ENCODE results near the gene SORCS2. TPM values are rescaled to one million over a fixed set of nuclear protein-coding genes. Genes with fewer than 3 reads are reported as not detected.

Gene SORCS2
- 1.1 TPM for polyA plus RNA-seq (2013, experiment 1 of 2)
- polyA plus RNA-seq (2013, experiment 2 of 2), result 1.9 TPM

DNA sequence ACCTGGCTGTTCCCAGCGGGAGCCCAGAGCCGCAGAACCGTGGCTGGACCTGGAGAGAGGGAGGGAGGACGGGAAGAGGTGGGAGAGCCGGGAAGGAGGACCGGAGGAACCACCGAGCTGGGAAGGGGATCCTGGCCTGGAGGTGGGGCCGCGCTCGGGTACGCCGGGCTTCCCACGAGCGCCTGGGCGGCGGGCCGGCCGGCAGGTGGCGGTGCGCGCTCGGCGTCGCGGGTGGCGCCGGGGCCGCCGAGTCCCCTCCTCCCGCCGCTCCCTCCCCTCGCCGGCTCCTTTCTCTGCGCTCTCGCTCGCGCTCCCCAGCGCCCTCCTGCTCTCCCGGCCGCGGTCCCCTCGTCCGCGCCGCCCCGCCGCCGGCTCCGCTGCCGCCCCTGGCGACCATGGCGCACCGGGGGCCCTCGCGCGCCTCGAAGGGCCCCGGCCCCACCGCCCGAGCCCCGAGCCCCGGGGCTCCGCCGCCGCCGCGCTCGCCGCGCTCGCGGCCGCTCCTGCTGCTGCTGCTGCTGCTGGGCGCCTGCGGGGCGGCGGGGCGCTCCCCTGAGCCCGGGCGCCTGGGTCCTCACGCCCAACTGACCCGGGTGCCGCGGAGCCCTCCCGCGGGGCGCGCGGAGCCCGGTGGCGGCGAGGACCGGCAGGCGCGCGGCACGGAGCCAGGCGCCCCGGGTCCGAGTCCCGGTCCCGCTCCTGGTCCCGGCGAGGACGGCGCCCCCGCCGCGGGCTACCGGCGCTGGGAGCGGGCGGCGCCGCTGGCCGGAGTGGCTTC lies at the start of gene SORCS2:
Gene SORCS2, plus strand, starts transcription at position 287 of the 778 bp plus-strand sequence.
- no peaks in the 10 kb centered on the region for H3K36me3 ChIP-seq (ENCODE audit: insufficient read depth, low read length)
- no peak within 1 kb of the TSS for H3K27ac ChIP-seq (ENCODE audit: low read depth, low read length)
- peaks cover 68% of the 10 kb centered on the region for H3K27me3 ChIP-seq (ENCODE audit: insufficient read depth, low read length)
- H3K4me1 ChIP-seq (ENCODE audit: insufficient read depth, low read length), result peaks cover 14% of the 10 kb centered on the region
- peak within 1 kb of the TSS; percentile 62 for H3K4me3 ChIP-seq (ENCODE audit: low read length)
- no peaks in the 10 kb centered on the region for H3K9me3 ChIP-seq (ENCODE audit: insufficient read depth, low read depth, low read length)
- WGBS, result under 1% methylated on average over 116 of the region's 116 CpGs
- H3K9ac ChIP-seq (ENCODE audit: low read depth, low read length), result 0 out of 2 replicates have a peak within 1 kb of the TSS, but pooled peaks have one; percentile 29

- Histone ChIP-seq H3K27me3 (ENCODE audit: insufficient read depth, low read length) (no peaks in the 10 kb centered on the region), H3K4me1 (ENCODE audit: insufficient read depth, low read length) (no peaks in the 10 kb centered on the region), H3K4me3 (ENCODE audit: low read length) (no peak overlapping the region), H3K9ac (ENCODE audit: low read depth, low read length) (no peak overlapping the region), H3K36me3 (ENCODE audit: insufficient read depth, low read length) (no peaks in the 10 kb centered on the region), H3K27ac (ENCODE audit: low read depth, low read length) (no peak overlapping the region), H3K9me3 (ENCODE audit: insufficient read depth, low read depth, low read length) (no peaks in the 10 kb centered on the region)
- 87% methylated on average over 17 of the region's 17 CpGs for WGBS
Measured at GRCh38 chr4:7144374-7145290, 47.7 kb upstream of the SORCS2 start.

GRCh38 chr4:7145291-7145934 lies 46.9 kb upstream of the SORCS2 start:
- Histone ChIP-seq H3K27ac (ENCODE audit: low read depth, low read length) (no peak overlapping the region), H3K4me3 (ENCODE audit: low read length) (no peak overlapping the region), H3K4me1 (ENCODE audit: insufficient read depth, low read length) (no peaks in the 10 kb centered on the region), H3K9ac (ENCODE audit: low read depth, low read length) (no peak overlapping the region), H3K9me3 (ENCODE audit: insufficient read depth, low read depth, low read length) (no peaks in the 10 kb centered on the region), H3K36me3 (ENCODE audit: insufficient read depth, low read length) (no peaks in the 10 kb centered on the region), H3K27me3 (ENCODE audit: insufficient read depth, low read length) (no peaks in the 10 kb centered on the region)
- WGBS, result 92% methylated on average over 14 of the region's 14 CpGs

- no peak overlapping the region for H3K4me3 ChIP-seq (ENCODE audit: low read length)
- H3K27ac ChIP-seq (ENCODE audit: low read depth, low read length), result no peak overlapping the region
- no peaks in the 10 kb centered on the region for H3K36me3 ChIP-seq (ENCODE audit: insufficient read depth, low read length)
- no peaks in the 10 kb centered on the region for H3K4me1 ChIP-seq (ENCODE audit: insufficient read depth, low read length)
- no peak overlapping the region for H3K9ac ChIP-seq (ENCODE audit: low read depth, low read length)
- no peaks in the 10 kb centered on the region for H3K27me3 ChIP-seq (ENCODE audit: insufficient read depth, low read length)
- 90% methylated on average over 15 of the region's 15 CpGs for WGBS
- no peaks in the 10 kb centered on the region for H3K9me3 ChIP-seq (ENCODE audit: insufficient read depth, low read depth, low read length)
Measured at GRCh38 chr4:7146059-7146785, 46.1 kb upstream of the SORCS2 start.

DNA sequence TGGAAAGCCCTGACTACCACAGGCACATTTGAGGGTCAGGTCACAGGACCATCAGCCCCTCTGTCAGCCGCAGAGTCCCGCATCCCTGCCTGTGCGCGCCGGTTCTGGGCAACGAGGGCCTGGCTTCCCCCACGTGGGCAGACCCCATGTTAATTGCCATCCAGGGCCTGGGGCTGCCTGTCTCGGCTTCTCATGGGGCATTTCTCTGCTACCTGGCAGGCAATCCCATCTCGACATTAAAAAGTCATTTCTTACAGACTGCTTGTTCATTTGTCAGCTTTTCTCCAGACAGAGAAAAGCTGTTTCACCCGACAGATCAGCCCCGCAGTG lies 45.6 kb upstream of the SORCS2 start:
- H3K4me3 ChIP-seq (ENCODE audit: low read length), result no peak overlapping the region
- no peaks in the 10 kb centered on the region for H3K36me3 ChIP-seq (ENCODE audit: insufficient read depth, low read length)
- H3K27ac ChIP-seq (ENCODE audit: low read depth, low read length), result no peak overlapping the region
- H3K9me3 ChIP-seq (ENCODE audit: insufficient read depth, low read depth, low read length), result no peaks in the 10 kb centered on the region
- H3K9ac ChIP-seq (ENCODE audit: low read depth, low read length), result no peak overlapping the region
- H3K4me1 ChIP-seq (ENCODE audit: insufficient read depth, low read length), result no peaks in the 10 kb centered on the region
- H3K27me3 ChIP-seq (ENCODE audit: insufficient read depth, low read length), result no peaks in the 10 kb centered on the region
- WGBS, result 88% methylated on average over 11 of the region's 11 CpGs

DNA sequence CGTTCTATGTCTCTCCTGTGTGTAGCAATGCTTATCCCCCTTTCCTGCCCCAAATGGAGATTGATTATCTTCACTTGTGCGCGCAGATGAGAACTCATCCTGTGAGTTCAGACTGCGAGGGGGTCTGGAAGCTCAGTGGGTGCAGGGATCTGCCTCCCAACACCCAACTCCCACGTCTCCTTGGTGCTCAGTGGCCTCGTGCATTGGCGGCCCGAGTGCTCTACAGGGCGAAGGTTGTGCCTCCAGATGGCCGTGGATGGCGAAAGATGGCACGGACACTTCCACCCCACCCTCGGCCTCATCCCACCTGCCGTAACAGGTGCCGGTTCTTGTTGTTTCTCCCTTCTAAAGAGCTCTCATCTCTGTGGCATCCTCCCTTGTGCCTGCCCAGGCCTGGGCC lies 45.1 kb upstream of the SORCS2 start:
- H3K27ac ChIP-seq (ENCODE audit: low read depth, low read length), result no peak overlapping the region
- H3K9me3 ChIP-seq (ENCODE audit: insufficient read depth, low read depth, low read length), result no peaks in the 10 kb centered on the region
- H3K4me3 ChIP-seq (ENCODE audit: low read length), result no peak overlapping the region
- 95% methylated on average over 15 of the region's 15 CpGs for WGBS
- no peaks in the 10 kb centered on the region for H3K36me3 ChIP-seq (ENCODE audit: insufficient read depth, low read length)
- no peak overlapping the region for H3K9ac ChIP-seq (ENCODE audit: low read depth, low read length)
- no peaks in the 10 kb centered on the region for H3K4me1 ChIP-seq (ENCODE audit: insufficient read depth, low read length)
- H3K27me3 ChIP-seq (ENCODE audit: insufficient read depth, low read length), result no peaks in the 10 kb centered on the region

GRCh38 chr4:7147661-7148310 lies 44.6 kb upstream of the SORCS2 start:
- H3K9ac ChIP-seq (ENCODE audit: low read depth, low read length), result no peak overlapping the region
- H3K36me3 ChIP-seq (ENCODE audit: insufficient read depth, low read length), result no peaks in the 10 kb centered on the region
- H3K9me3 ChIP-seq (ENCODE audit: insufficient read depth, low read depth, low read length), result no peaks in the 10 kb centered on the region
- no peaks in the 10 kb centered on the region for H3K27me3 ChIP-seq (ENCODE audit: insufficient read depth, low read length)
- H3K4me3 ChIP-seq (ENCODE audit: low read length), result no peak overlapping the region
- no peak overlapping the region for H3K27ac ChIP-seq (ENCODE audit: low read depth, low read length)
- no peaks in the 10 kb centered on the region for H3K4me1 ChIP-seq (ENCODE audit: insufficient read depth, low read length)
- 94% methylated on average over 10 of the region's 10 CpGs for WGBS

- no peak overlapping the region for H3K9ac ChIP-seq (ENCODE audit: low read depth, low read length)
- no peak overlapping the region for H3K27ac ChIP-seq (ENCODE audit: low read depth, low read length)
- no peaks in the 10 kb centered on the region for H3K4me1 ChIP-seq (ENCODE audit: insufficient read depth, low read length)
- H3K9me3 ChIP-seq (ENCODE audit: insufficient read depth, low read depth, low read length), result no peaks in the 10 kb centered on the region
- no peaks in the 10 kb centered on the region for H3K27me3 ChIP-seq (ENCODE audit: insufficient read depth, low read length)
- H3K36me3 ChIP-seq (ENCODE audit: insufficient read depth, low read length), result no peaks in the 10 kb centered on the region
- H3K4me3 ChIP-seq (ENCODE audit: low read length), result no peak overlapping the region
- WGBS, result 93% methylated on average over 12 of the region's 13 CpGs
Measured at GRCh38 chr4:7148337-7148736, 44.0 kb upstream of the SORCS2 start.

DNA sequence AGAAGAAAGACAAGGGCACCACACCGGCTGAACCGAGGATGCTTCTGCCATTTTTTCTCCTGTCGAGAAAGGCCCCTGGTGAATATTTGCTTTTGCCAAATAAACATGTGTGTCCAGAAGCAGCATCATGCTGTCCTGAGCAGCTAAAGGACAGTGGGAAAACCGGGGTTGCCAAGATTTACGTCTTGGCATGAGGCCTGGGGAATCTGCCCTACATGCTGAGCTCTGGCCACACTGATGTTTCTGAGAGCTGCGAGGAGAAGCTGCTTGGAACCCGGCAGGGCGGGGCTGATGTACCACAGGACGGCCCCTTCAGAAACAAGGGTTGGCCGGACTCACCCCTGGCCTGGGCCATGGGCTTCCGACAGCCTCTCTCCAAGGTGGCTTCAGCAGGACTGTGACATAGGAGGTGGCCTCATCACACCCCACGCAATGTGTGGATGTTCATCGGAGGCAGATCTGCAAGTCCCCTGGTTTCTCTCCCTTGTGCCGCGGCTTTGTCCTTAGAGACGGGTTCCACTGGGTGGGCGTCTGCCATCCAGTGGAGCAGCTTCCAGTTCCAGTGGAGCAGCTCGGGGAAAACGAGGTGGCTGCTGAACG lies 42.2 kb upstream of the SORCS2 start:
- Histone ChIP-seq H3K4me3 (ENCODE audit: low read length) (no peak overlapping the region), H3K36me3 (ENCODE audit: insufficient read depth, low read length) (no peaks in the 10 kb centered on the region), H3K9ac (ENCODE audit: low read depth, low read length) (no peak overlapping the region), H3K27me3 (ENCODE audit: insufficient read depth, low read length) (no peaks in the 10 kb centered on the region), H3K27ac (ENCODE audit: low read depth, low read length) (no peak overlapping the region), H3K9me3 (ENCODE audit: insufficient read depth, low read depth, low read length) (no peaks in the 10 kb centered on the region), H3K4me1 (ENCODE audit: insufficient read depth, low read length) (no peaks in the 10 kb centered on the region)
- 92% methylated on average over 20 of the region's 20 CpGs for WGBS

GRCh38 chr4:7151668-7152227 lies 40.6 kb upstream of the SORCS2 start:
- Histone ChIP-seq H3K27ac (ENCODE audit: low read depth, low read length) (no peak overlapping the region), H3K27me3 (ENCODE audit: insufficient read depth, low read length) (no peaks in the 10 kb centered on the region), H3K4me1 (ENCODE audit: insufficient read depth, low read length) (no peaks in the 10 kb centered on the region), H3K9me3 (ENCODE audit: insufficient read depth, low read depth, low read length) (no peaks in the 10 kb centered on the region), H3K4me3 (ENCODE audit: low read length) (no peak overlapping the region), H3K9ac (ENCODE audit: low read depth, low read length) (no peak overlapping the region), H3K36me3 (ENCODE audit: insufficient read depth, low read length) (no peaks in the 10 kb centered on the region)
- 91% methylated on average over 13 of the region's 13 CpGs for WGBS

All from HUES64 (cell line).